ENCODE data around the gene SPOCK2.
A peak's percentile ranks its signal among the peaks of the same experiment; 100 is the strongest.
"Not testable (repeated sequence)": the region's sequence is repeated elsewhere in the genome, so short reads cannot be mapped to it uniquely, and the experiment has no call there.

SPOCK2 gene

DNA sequence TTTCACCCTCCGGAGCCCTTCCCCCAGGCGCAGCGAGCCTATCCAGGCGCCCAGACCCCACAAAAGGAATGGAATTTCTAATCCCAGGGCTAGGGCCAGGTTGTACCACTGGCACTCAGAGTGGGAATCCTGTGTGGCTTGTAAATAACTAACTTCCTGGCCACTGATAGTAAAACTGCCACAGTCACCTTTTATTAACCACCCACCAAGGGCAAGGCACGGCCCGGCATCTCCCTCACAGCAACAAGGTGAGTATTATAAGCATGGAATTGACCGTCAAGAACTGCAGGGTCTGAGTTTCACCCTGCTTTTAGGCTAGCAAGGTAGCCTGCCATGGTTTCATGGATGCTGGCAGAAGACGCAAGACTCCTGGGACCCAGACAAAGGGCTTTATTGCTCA lies 51.1 kb downstream of the SPOCK2 start:
- H3K27ac ChIP-seq = no peak overlapping the region
- no peak for DNase-seq (ENCODE audit: low read depth, low spot score)

GRCh38 chr10:72035252-72035887 lies 53.0 kb downstream of the SPOCK2 start:
- no peak overlapping the region for H3K27ac ChIP-seq
- no peak for DNase-seq (ENCODE audit: low read depth, low spot score)

DNA sequence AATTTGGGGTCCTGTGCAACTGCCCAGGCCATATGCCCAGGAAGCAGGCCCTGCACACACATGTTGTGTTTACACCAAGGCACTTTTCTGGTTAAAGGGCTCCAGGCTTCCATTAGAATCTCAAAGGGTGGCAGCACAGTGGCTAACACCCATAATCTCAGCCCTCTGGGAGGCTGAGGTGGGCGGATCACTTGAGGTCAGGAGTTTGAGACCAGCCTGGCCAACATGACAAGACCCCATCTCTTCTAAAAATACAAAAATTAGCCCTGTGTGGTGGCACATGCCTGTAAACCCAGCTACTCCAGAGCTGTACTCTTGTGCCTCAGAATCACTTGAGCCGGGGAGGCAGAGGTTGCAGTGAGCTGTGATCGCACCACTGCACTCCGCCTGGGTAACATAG lies 53.6 kb downstream of the SPOCK2 start:
- no peak for DNase-seq (ENCODE audit: low read depth, low spot score)
- no peak overlapping the region for H3K27ac ChIP-seq

GRCh38 chr10:72034040-72034499 lies 54.3 kb downstream of the SPOCK2 start:
- no peak overlapping the region for H3K27ac ChIP-seq
- DNase-seq (ENCODE audit: low read depth, low spot score) = no peak

- H3K27ac ChIP-seq; DNase-seq (ENCODE audit: low read depth, low spot score): not testable (repeated sequence)
These were observed 55.8 kb downstream of the SPOCK2 start for GRCh38 chr10:72032409-72033162.

GRCh38 chr10:72031706-72032105 lies 56.6 kb downstream of the SPOCK2 start:
- H3K27ac ChIP-seq = no peak overlapping the region
- no peak for DNase-seq (ENCODE audit: low read depth, low spot score)

- no peak for DNase-seq (ENCODE audit: low read depth, low spot score)
- no peak overlapping the region for H3K27ac ChIP-seq
These were observed 57.4 kb downstream of the SPOCK2 start for GRCh38 chr10:72030762-72031543.

DNA sequence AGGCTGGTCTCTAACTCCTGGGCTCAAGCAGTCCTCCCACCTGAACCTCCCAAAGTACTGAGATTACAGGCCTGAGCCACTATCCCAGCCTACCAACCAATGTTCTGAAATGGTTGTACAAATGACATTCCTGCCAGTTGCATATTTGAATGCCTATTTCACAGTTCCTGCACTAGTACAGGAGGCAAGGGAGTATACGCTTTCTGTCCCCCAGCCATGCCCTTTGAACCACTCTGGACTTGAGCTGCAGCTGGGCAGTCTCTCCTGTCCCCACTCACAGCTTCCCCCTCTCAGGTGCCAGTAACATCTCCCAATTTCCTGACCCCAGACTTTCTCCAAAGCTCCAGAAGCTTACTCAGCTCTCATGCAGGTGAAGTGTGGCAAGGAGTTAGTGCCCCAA lies 58.9 kb downstream of the SPOCK2 start:
- no peak for DNase-seq (ENCODE audit: low read depth, low spot score)
- no peak overlapping the region for H3K27ac ChIP-seq

DNA sequence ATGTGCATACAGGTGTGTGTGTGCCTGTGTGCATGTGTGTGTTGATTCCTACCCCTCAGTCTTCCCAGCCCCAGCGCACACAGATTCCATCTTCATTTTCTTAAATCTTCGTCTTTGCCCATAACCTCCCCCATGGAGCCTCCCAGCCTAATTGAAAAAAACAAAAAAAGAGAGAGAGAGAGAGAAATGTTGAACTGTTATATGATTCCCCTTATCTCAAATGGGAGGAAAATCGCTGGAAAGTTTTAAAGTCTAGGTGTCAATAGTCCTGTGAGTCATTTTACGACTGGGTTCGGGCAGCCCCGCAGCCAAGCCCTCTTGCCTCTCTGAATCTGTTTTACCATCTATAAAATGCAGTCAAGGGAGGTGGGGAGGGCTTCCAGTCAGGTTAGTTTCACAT lies 60.9 kb downstream of the SPOCK2 start:
- DNase-seq (ENCODE audit: low read depth, low spot score) = no peak

GRCh38 chr10:72026278-72027111 lies 61.9 kb downstream of the SPOCK2 start:
- no peak overlapping the region for H3K27ac ChIP-seq
- DNase-seq (ENCODE audit: low read depth, low spot score) = no peak

More for the DNA sequence above, 60.9 kb downstream of the SPOCK2 start:
- H3K27ac ChIP-seq = peak overlapping the region; percentile 27

GRCh38 chr10:72025832-72026231 lies 62.5 kb downstream of the SPOCK2 start:
- DNase-seq (ENCODE audit: low read depth, low spot score) = no peak

GRCh38 chr10:72025400-72025799 lies 63.0 kb downstream of the SPOCK2 start:
- no peak overlapping the region for H3K27ac ChIP-seq
- DNase-seq (ENCODE audit: low read depth, low spot score) = no peak

More at GRCh38 chr10:72025832-72026231, 62.5 kb downstream of the SPOCK2 start:
- no peak overlapping the region for H3K27ac ChIP-seq

GRCh38 chr10:72024596-72024995 lies 63.8 kb downstream of the SPOCK2 start:
- DNase-seq (ENCODE audit: low read depth, low spot score) = no peak
- H3K27ac ChIP-seq = no peak overlapping the region

DNA sequence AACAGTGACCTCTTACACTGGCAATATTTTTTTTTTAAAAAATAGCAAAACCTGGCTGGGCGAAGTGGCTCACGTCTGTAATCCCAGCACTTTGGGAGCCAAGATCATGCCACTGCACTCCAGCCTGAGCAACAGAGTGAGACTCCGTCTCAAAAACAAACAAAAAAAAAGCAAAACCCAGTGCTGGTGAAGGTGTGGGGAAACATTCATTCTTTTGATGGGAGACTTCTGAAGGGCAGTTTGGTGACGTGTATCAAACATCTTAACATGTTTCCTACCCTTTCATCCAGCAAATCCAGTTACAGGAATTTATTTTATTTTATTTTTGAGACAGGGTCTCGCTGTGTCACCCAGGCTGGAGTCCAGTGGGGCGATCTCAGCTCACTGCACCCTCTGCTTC lies 66.1 kb downstream of the SPOCK2 start:
- DNase-seq (ENCODE audit: low read depth, low spot score) = no peak
- no peak overlapping the region for H3K27ac ChIP-seq

DNA sequence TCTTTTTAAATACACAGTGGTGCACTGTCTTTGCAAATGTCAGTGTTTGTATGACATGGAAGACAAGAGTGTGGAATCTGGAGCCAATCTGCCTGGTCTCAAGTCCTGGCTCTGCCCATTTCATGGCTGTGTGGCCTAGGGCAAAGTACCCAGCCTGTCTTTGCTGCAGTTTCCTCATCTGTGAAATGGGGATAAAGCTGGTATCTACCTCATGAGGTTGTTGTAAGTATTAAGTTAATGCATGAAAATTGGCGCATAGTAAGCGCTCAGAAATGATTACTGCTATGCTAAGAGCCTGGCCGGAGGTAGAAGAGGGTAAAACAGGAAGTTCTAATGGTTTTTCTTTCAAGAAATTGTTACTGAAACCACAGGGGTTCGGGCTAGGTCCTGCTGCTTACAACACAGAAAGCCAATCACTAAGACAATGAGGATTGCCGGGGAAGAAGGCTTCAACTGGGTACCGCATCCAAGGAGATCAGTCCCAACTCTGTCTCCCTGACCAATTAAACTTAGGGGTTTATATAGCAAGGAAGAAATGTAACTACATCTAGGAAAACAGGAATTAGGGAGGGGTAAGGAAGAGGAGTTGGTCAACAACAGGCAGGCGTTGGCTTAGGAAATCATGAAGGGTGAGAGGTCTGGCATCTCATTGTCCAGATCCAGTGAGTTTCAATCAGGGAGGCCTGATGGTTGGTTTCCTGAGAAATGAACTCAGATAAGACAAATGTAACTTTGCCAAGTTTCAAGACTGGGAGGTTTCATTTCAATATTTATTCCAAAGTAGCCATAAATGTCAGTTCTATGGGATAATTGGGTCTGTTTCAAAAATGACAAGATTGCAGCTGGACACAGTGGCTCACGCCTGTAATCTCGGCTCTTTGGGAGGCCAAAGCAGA lies 67.2 kb downstream of the SPOCK2 start:
- DNase-seq (ENCODE audit: low read depth, low spot score) = no peak
- no peak overlapping the region for H3K27ac ChIP-seq

DNA sequence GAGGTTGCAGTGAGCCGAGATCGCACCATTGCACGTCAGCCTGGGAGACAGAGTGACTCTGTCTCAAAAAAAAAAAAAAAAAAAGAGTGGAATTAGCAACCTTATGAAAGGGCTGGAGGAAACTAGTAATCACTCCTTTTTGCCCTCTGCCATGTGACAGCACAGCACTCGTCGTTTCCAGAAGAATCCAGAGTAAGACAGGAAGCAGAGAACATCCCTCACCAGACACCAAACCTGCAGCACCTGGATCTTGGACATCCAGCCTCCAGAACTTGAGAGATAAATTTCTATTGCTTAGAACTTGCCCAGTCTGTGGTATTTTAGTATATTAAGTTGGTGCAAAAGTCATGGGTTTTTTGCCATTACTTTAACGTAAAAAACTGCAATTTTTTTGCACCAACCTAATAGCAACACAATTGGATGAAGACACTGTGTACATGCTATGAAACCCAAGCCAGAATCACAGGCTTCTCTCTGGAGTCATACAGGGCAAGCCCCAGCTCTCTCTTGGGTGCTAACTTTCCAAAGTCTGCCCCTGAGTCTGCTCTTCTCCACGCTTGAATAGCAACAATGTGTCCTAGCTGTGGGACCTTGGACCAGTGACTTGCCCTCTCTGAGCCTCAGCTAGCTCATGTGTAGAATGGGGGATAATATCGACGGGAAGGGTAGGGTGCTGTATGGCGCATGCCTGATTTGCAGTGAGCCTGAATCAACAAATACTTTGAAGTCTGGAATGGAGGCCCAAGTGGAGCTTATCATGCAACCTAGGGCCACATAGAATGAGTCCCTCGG lies 69.1 kb downstream of the SPOCK2 start:
- DNase-seq (ENCODE audit: low read depth, low spot score) = no peak
- H3K27ac ChIP-seq = no peak overlapping the region

DNA sequence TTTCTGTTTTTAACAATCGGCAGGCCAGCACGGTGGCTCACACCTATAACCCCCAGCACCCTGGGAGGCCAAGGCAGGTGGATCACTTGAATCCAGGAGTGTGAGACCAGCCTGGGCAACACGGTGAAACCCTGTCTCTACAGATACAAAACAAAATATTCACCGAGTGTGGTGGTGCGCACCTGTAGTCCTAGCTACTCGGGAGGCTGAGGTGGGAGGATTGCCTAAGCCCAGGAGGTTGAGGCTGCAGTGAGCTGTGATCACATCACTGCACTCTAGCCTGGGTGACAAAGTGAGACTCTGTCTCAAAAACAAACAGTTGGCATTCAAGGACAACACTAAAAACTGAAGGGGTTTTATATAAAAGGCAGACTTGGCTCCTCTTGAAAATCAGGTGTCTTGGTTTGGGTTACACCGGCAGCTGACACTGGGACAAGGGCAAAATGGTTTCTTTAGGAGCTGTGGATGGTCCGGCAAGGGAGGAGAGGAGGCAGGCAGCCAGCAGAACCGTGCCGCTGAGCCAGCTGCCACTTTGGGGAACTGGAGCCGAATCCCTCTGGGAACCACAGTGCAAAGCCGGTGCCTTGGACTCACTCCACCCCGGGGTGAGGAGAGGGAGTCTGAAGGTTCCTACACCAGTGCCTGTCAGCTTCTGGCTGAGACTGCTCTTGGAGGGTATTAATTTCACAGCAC lies 71.6 kb downstream of the SPOCK2 start:
- no peak overlapping the region for H3K27ac ChIP-seq

DNA sequence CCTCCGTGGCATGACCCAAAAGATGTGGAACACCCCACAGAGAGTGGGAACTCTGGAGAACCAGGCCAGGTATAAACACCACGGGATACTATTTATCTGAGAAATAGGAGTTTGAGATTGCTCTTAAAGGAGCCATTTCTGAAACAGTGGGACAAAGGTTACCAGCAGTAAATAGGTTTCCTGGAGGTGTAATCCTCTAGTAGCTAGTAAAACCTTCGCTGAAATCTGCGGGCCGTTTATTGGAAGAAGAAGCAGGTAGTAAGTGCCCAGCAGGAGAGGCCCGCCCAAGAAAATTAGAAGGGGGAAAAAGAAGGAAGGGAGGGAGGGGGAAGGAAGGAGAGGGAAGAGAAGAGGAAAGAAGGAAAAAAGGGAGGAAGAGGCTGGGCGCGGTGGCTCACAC lies 72.5 kb downstream of the SPOCK2 start:
- DNase-seq (ENCODE audit: low read depth, low spot score) = no peak
- H3K27ac ChIP-seq = no peak overlapping the region

More for the DNA sequence above, 71.6 kb downstream of the SPOCK2 start:
- DNase-seq (ENCODE audit: low read depth, low spot score) = no peak
